Measurements from ENCODE around the gene RET. TPM values are rescaled to one million over a fixed set of nuclear protein-coding genes. Genes with fewer than 3 reads are reported as not detected.
"Not testable (repeated sequence)": the region's sequence is repeated elsewhere in the genome, so short reads cannot be mapped to it uniquely, and the experiment has no call there.

The RET gene
- total RNA-seq, 4 donors from 2014 or later = 0.27 to 2.1 (median 0.88) TPM

- H3K9me3 ChIP-seq = no peaks in the 10 kb centered on the region
- DNase-seq = no peak
- H3K27ac ChIP-seq = no peak overlapping the region
- no peak overlapping the region for H3K4me3 ChIP-seq (replicated peaks in 1 of 3)
- no peaks in the 10 kb centered on the region for H3K4me1 ChIP-seq
- H3K36me3 ChIP-seq = no peaks in the 10 kb centered on the region
- TF ChIP-seq POLR2A (IDR thresholded peaks at IDR 0.05) = no peak
- TF ChIP-seq CTCF (IDR thresholded peaks at IDR 0.05) = no peak
- intact Hi-C loops (cut with DNase I) = no loop called here
- WGBS, 2 donors = 55 to 63% methylated on average over 8 of the region's 8 CpGs
- H3K27me3 ChIP-seq = no peaks in the 10 kb centered on the region
Measured at GRCh38 chr10:43090188-43090587, 13.3 kb downstream of the RET start.

GRCh38 chr10:43090664-43091063, 13.8 kb downstream of the RET start:
- TF ChIP-seq POLR2A (IDR thresholded peaks at IDR 0.05) (no peak), CTCF (IDR thresholded peaks at IDR 0.05) (no peak)
- DNase-seq = no peak

GRCh38 chr10:43091846-43092245, 15.0 kb downstream of the RET start:
- intact Hi-C loops (cut with DNase I) = no loop called here
- 59 to 74% methylated on average over 3 of the region's 3 CpGs for WGBS, 2 donors
- Histone ChIP-seq H3K36me3 (no peaks in the 10 kb centered on the region), H3K4me1 (no peaks in the 10 kb centered on the region), H3K27ac (no peak overlapping the region), H3K27me3 (no peaks in the 10 kb centered on the region), H3K9me3 (no peaks in the 10 kb centered on the region), H3K4me3 (replicated peaks in 1 of 3) (no peak overlapping the region)
- no peak for DNase-seq
- TF ChIP-seq POLR2A (IDR thresholded peaks at IDR 0.05) (no peak), CTCF (IDR thresholded peaks at IDR 0.05) (no peak)

More at GRCh38 chr10:43090664-43091063, 13.8 kb downstream of the RET start:
- no peak overlapping the region for H3K27ac ChIP-seq
- no peaks in the 10 kb centered on the region for H3K36me3 ChIP-seq
- no peaks in the 10 kb centered on the region for H3K9me3 ChIP-seq
- no peaks in the 10 kb centered on the region for H3K27me3 ChIP-seq
- WGBS, 2 donors = 88 to 91% methylated on average over 8 to 10 of the region's 10 CpGs
- no peak overlapping the region for H3K4me3 ChIP-seq (replicated peaks in 1 of 3)
- intact Hi-C loops (cut with DNase I) = no loop called here
- H3K4me1 ChIP-seq = no peaks in the 10 kb centered on the region

GRCh38 chr10:43093423-43094076, 16.7 kb downstream of the RET start:
- Histone ChIP-seq H3K36me3 (no peaks in the 10 kb centered on the region), H3K27me3 (no peaks in the 10 kb centered on the region), H3K27ac (no peak overlapping the region), H3K4me1 (no peaks in the 10 kb centered on the region), H3K4me3 (replicated peaks in 1 of 3) (no peak overlapping the region), H3K9me3 (no peaks in the 10 kb centered on the region)
- no peak for DNase-seq
- no peak for TF ChIP-seq POLR2A (IDR thresholded peaks at IDR 0.05)
- TF ChIP-seq CTCF (IDR thresholded peaks at IDR 0.05) = no peak
- intact Hi-C loops (cut with DNase I) = no loop called here
- 30 to 34% methylated on average over 12 of the region's 12 CpGs for WGBS, 2 donors

GRCh38 chr10:43094085-43094484, 17.2 kb downstream of the RET start:
- Histone ChIP-seq H3K4me3 (replicated peaks in 1 of 3) (no peak overlapping the region), H3K4me1 (no peaks in the 10 kb centered on the region), H3K27ac (no peak overlapping the region), H3K27me3 (no peaks in the 10 kb centered on the region), H3K36me3 (no peaks in the 10 kb centered on the region), H3K9me3 (no peaks in the 10 kb centered on the region)
- 72 to 74% methylated on average over 9 of the region's 9 CpGs for WGBS, 2 donors
- intact Hi-C loops (cut with DNase I) = no loop called here
- DNase-seq = no peak
- TF ChIP-seq CTCF (IDR thresholded peaks at IDR 0.05) (no peak), POLR2A (IDR thresholded peaks at IDR 0.05) (no peak)

GRCh38 chr10:43099339-43099738, 22.5 kb downstream of the RET start:
- H3K4me3 ChIP-seq (replicated peaks in 1 of 3); H3K4me1 ChIP-seq; intact Hi-C loops (cut with DNase I); H3K9me3 ChIP-seq; H3K36me3 ChIP-seq; H3K27me3 ChIP-seq; H3K27ac ChIP-seq; DNase-seq: not testable (repeated sequence)
- 88 to 92% methylated on average over 6 of the region's 6 CpGs for WGBS, 2 donors

Measured in thyroid gland (tissue), 4 donors.